Raji (cell line): ENCODE results near the gene VRK3.
A peak's percentile ranks its signal among the peaks of the same experiment; 100 is the strongest.

Experiments used
- POLR2A ChIP-seq: IDR thresholded peaks from 2 replicates; pipeline ENCODE4 v1.6.1; 2011; ENCODE audit warnings: low read depth, low read length, control low read depth; ENCODE audit not compliant: insufficient read depth

Gene VRK3

DNA sequence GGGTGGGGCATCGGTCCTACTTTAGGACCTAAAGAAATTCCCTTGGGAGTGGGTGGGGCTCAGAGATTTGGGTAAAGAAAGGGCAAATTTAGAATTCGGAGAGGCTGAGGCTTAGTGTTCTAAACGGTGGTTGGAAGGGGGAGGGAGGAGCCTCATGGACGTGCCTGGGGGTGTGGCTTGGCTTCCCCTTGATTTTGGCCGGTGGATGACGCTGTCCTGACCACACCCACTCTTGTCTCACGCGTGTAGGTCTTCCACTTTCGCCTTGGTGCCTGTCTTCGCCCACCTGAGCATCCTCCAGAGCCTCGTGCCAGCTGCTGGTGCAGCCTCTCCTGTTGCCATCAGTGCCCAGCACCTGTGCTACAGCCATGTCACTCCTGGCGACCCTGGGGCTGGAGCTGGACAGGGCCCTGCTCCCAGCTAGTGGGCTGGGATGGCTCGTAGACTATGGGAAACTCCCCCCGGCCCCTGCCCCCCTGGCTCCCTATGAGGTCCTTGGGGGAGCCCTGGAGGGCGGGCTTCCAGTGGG is 94.6 kb downstream of the VRK3 start:
- no peak for TF ChIP-seq POLR2A

GRCh38 chr19:49929611-49930482 is 95.3 kb downstream of the VRK3 start:
- peak; percentile 99 for TF ChIP-seq POLR2A

- no peak for TF ChIP-seq POLR2A
Measured at GRCh38 chr19:49929121-49929610, 96.0 kb downstream of the VRK3 start, which contains the start of the genes ATF5 and NUP62. ATF5 (plus strand) TSS chr19:49929205; CDS start chr19:49930851, 1,646 bp downstream. NUP62 (minus strand) TSS chr19:49929504; CDS start chr19:49909807, 19,697 bp downstream.

DNA sequence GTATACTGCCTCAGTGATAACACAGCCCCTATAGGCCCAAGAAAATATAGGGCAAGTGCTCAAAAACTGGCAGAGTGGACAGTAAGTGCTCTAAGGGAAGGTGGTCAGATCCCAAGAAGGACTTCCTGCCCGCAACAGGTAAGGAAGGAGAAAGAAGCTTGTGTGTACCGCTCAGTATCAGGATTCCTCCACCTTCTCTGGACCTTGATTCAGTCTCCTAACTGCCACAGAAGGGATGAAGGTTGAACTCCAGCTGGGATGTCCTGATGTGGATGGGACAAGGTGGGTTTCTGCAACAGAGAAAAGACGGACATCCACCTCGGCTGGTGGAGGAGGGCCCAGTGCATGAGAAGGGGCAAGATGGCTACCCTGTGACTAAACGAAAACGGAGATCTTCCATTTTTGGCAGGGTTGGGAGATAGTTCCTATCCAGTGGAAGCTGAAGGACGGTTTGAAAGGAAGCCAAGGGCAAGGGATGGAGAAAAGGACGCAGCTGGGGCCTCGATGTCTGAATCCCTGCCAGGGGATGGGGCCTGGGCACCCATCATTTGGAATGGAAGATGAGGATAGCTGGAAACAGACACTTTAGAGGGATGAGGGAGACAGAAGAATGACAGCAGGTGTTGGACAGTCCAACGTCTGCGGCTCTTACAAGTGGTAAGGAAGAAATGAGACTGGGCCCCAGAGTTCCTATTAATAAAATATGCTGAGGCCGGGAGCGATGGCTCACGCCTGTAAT is 97.5 kb downstream of the VRK3 start:
- TF ChIP-seq POLR2A: no peak

DNA sequence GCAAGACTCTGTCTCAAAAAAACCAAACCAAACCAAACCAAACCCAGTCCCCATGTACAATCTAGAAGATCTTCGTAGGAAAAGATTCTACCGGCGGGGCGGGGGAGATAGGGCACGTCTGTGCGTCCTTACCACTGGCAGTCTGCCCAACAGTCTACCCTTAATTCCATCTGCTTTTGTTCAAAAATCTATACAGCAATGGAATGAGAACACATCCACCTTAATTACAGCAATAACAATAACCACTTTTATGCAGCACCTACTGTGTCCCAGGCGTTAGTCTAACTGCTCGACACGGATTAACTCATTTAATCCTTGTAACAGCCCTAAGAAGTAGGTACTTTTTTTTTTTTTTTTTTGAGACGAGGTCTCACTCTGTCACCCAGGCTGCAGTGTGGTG is 98.7 kb downstream of the VRK3 start:
- TF ChIP-seq POLR2A: no peak
